Ishikawa (cell line): ENCODE results near the gene CHN2.

ENCODE experiments used
- CEBPB ChIP-seq: IDR thresholded peaks from 2 replicates; pipeline ENCODE4 v1.6.1; 2012
- CREB1 ChIP-seq: IDR thresholded peaks from 2 replicates; pipeline ENCODE4 v1.6.1; 2012; ENCODE audit warnings: low read depth
- EGR1 ChIP-seq: IDR thresholded peaks from 2 replicates; pipeline ENCODE4 v1.6.1; 2012
- EP300 ChIP-seq: IDR thresholded peaks from 2 replicates; pipeline ENCODE4 v1.6.1; 2012; ENCODE audit warnings: borderline replicate concordance
- FOXM1 ChIP-seq: IDR thresholded peaks from 2 replicates; pipeline ENCODE4 v1.6.1; 2012; ENCODE audit warnings: low read depth, borderline replicate concordance
- MAX ChIP-seq: IDR thresholded peaks from 2 replicates; pipeline ENCODE4 v1.6.1; 2012
- NFIC ChIP-seq: IDR thresholded peaks from 2 replicates; pipeline ENCODE4 v1.6.1; 2012
- RAD21 ChIP-seq: IDR thresholded peaks from 2 replicates; pipeline ENCODE4 v1.6.1; 2012; ENCODE audit warnings: low read depth
- TAF1 ChIP-seq: IDR thresholded peaks from 2 replicates; pipeline ENCODE4 v1.6.1; 2012; ENCODE audit warnings: low read depth, mild to moderate bottlenecking
- TCF12 ChIP-seq: IDR thresholded peaks from 2 replicates; pipeline ENCODE4 v1.6.1; 2012; ENCODE audit warnings: low read depth
- TEAD4 ChIP-seq: IDR thresholded peaks from 2 replicates; pipeline ENCODE4 v1.6.1; 2012
- USF1 ChIP-seq: IDR thresholded peaks from 2 replicates; pipeline ENCODE4 v1.6.1; 2012
- YY1 ChIP-seq: IDR thresholded peaks from 2 replicates; pipeline ENCODE4 v1.6.1; 2012; ENCODE audit warnings: low read depth
- ZBTB7A ChIP-seq: IDR thresholded peaks from 2 replicates; pipeline ENCODE4 v1.6.1; 2012; ENCODE audit warnings: low read depth
- TF ChIP-seq, protein P1 (sequence below): IDR thresholded peaks from 2 replicates; pipeline ENCODE4 v1.6.1; 2012; ENCODE audit warnings: low read depth, mild to moderate bottlenecking

The CHN2 gene

DNA sequence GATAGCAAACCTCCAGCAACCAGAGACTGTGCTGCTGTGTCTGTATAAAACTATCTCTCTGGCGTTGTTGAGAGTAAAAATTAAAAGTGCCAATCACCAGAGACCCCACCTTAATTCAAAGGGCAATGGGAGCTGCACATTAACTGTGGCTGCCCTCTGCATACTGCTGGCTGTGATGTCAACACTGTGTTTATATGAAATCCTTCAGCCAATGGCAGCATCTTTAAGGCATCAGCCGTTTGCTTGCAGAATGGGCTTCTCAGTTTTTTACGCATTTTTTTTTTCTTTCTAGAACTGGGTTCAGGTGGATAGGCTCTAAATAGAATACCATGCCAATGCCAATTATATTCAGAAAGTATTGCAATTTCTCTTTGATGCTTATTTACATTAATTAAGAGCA, 47.7 kb downstream of the CHN2 start:
- TF ChIP-seq EP300 (no peak), FOXM1 (no peak), USF1 (no peak), EGR1 (no peak), TAF1 (no peak), RAD21 (no peak), CEBPB (no peak), NFIC (no peak), ZBTB7A (no peak), MAX (no peak), TCF12 (no peak), TEAD4 (no peak), YY1 (no peak), CREB1 (no peak)
- TF ChIP-seq, protein P1, sequence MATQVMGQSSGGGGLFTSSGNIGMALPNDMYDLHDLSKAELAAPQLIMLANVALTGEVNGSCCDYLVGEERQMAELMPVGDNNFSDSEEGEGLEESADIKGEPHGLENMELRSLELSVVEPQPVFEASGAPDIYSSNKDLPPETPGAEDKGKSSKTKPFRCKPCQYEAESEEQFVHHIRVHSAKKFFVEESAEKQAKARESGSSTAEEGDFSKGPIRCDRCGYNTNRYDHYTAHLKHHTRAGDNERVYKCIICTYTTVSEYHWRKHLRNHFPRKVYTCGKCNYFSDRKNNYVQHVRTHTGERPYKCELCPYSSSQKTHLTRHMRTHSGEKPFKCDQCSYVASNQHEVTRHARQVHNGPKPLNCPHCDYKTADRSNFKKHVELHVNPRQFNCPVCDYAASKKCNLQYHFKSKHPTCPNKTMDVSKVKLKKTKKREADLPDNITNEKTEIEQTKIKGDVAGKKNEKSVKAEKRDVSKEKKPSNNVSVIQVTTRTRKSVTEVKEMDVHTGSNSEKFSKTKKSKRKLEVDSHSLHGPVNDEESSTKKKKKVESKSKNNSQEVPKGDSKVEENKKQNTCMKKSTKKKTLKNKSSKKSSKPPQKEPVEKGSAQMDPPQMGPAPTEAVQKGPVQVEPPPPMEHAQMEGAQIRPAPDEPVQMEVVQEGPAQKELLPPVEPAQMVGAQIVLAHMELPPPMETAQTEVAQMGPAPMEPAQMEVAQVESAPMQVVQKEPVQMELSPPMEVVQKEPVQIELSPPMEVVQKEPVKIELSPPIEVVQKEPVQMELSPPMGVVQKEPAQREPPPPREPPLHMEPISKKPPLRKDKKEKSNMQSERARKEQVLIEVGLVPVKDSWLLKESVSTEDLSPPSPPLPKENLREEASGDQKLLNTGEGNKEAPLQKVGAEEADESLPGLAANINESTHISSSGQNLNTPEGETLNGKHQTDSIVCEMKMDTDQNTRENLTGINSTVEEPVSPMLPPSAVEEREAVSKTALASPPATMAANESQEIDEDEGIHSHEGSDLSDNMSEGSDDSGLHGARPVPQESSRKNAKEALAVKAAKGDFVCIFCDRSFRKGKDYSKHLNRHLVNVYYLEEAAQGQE = no peak

- TF ChIP-seq EGR1 = no peak
- TF ChIP-seq RAD21 = peak; percentile 26; the same call in 1 of the 2 replicates
- no peak for TF ChIP-seq TEAD4
- TF ChIP-seq CEBPB = no peak
- no peak for TF ChIP-seq NFIC
- TF ChIP-seq EP300 = no peak
Observed at GRCh38 chr7:29243910-29244655, 49.5 kb downstream of the CHN2 start.

GRCh38 chr7:29247224-29247962, 52.8 kb downstream of the CHN2 start:
- TF ChIP-seq CREB1 (no peak), RAD21 (no peak), ZBTB7A (no peak), TCF12 (no peak), USF1 (no peak), MAX (no peak), YY1 (no peak), CEBPB (no peak), NFIC (no peak), FOXM1 (no peak), TAF1 (no peak), EP300 (no peak), EGR1 (no peak), TEAD4 (no peak)
- TF ChIP-seq, protein P1 = no peak

DNA sequence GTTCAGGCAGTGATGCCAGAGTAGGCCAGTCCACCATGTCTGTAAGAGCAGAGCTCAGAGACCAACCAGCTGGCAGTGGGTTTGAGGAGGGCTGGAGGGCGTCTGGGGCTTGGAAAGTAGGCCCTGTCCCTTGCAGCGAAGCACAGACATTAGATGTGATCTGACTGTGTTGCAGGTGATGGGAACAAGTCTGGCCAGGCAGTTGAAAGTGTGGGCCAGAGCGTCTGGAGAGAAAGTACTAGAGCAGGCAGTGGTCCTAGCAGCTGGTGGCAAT, 53.3 kb downstream of the CHN2 start:
- TF ChIP-seq ZBTB7A (no peak), MAX (no peak), USF1 (no peak), EGR1 (no peak), TEAD4 (no peak), NFIC (no peak), CEBPB (no peak), RAD21 (no peak), FOXM1 (no peak), EP300 (no peak), TAF1 (no peak), TCF12 (no peak), YY1 (no peak), CREB1 (no peak)
- TF ChIP-seq, protein P1 = no peak
